ENCODE measurements around the gene UXT. TPM values are rescaled to one million over a fixed set of nuclear protein-coding genes. Genes with fewer than 3 reads are reported as not detected.

Gene UXT
- total and polyA plus RNA-seq, 2 donors (not counting 3 experiments of a cell fraction or from before 2014, with no cell fraction given) = 91.2 to 153 TPM

DNA sequence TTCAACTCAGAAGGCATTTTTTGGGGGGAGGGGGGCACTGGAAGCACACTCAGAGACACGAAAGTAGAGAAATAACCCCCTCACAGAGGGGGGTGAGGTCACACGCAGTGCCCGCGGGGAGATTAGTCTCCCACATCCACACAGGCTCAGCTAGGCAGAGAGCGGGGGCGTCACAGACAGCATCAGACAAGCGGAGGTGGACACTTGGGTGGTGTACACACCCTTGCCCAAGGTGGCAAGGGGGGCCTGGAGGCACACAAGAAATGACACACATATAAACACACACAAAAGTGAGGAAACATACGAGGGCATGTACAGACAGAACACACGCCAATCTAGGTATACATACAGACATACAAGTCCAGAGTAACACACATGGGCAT is 38.7 kb downstream of the UXT start:
- no peak for FAIRE-seq
- dilution Hi-C loops (cut with MboI; ENCODE audit: extremely low pct_ligation_motif_present, low sequenced_read_pairs) = no loop called here

DNA sequence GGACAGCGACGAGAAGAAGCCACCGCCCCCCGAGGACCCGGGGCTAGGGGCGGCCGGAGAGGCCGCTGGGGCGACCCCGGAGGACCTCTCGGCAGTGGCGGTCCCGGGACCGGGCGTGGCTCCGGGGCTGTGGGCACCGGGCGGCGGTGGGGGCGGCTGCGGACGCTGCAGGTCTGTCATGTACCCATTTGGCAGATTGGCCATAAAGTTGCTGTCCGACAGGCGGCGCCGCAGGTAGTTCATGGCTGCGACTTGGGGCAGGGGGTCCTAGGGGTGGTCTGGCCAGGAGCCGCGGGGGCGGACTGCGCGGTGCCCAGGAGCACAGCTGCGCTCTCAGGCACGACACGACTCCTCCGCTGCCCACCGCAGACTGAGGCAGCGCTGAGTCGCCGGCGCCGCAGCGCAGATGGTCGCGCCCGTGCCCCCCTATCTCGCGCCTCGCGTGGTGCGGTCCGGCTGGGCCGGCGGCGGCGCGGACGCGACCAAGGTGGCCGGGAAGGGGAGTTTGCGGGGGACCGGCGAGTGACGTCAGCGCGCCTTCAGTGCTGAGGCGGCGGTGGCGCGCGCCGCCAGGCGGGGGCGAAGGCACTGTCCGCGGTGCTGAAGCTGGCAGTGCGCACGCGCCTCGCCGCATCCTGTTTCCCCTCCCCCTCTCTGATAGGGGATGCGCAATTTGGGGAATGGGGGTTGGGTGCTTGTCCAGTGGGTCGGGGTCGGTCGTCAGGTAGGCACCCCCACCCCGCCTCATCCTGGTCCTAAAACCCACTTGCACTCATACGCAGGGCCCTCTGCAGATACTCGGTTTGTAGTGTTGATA is 39.3 kb downstream of the UXT start, which contains the start of gene SYN1:
Gene SYN1 (minus strand): TSS at position 372 of the 817 bp plus-strand sequence. CDS start 129 bp downstream, at position 243.
- H3K9me3 ChIP-seq (replicated peaks; ENCODE audit: control insufficient read depth, insufficient read depth, low read length) = no peaks in the 10 kb centered on the region
- H3K79me2 ChIP-seq (ENCODE audit: control insufficient read depth, insufficient read depth, low read length) = no peaks in the 10 kb centered on the region
- peaks cover 3% of the 10 kb centered on the region for H3K4me1 ChIP-seq (ENCODE audit: control insufficient read depth, extremely low read depth, insufficient read depth, low read length)
- no TSS peak for BruUV-seq (replicated peaks)
- DNase-seq (ENCODE audit: low read depth, low spot score) (peak; percentile 60), FAIRE-seq (peak; percentile 90)
- dilution Hi-C loops (cut with MboI; ENCODE audit: extremely low pct_ligation_motif_present, low sequenced_read_pairs) = no loop called here
- intact Hi-C loops (cut with micrococcal nuclease) = loop anchor here (1.0 to 5.0 kb wide), 2 partner anchors 37 to 57 kb away; partner anchors contain the start of genes ARAF and TIMP1
- ChIA-PET POLR2A (no interaction called here), CTCF (no interaction called here)
- H3K27ac ChIP-seq (ENCODE audit: insufficient read depth, low read depth, low read length) = no peak within 1 kb of the TSS
- H2AFZ ChIP-seq (ENCODE audit: low read depth, low read length) = peak within 1 kb of the TSS; percentile 70
- H3K9ac ChIP-seq (replicated peaks; ENCODE audit: extremely low read depth, insufficient read depth, low read length) = no peak within 1 kb of the TSS
- peak within 1 kb of the TSS in 1 of 3 experiments; percentile 7 for H3K4me3 ChIP-seq (replicated peaks in 1 of 3; ENCODE audit: insufficient read depth in 1 of 3, low read depth in 1 of 3, low read length in 3 of 3)
- no peak within 1 kb of the TSS for H3K4me2 ChIP-seq (ENCODE audit: insufficient read depth, low read length)
- peaks cover 5 to 8% of the 10 kb centered on the region in 2 experiments for H3K27me3 ChIP-seq (ENCODE audit: control insufficient read depth in 2 of 2, insufficient read depth in 2 of 2, low read length in 2 of 2)
- TF ChIP-seq, protein P1, sequence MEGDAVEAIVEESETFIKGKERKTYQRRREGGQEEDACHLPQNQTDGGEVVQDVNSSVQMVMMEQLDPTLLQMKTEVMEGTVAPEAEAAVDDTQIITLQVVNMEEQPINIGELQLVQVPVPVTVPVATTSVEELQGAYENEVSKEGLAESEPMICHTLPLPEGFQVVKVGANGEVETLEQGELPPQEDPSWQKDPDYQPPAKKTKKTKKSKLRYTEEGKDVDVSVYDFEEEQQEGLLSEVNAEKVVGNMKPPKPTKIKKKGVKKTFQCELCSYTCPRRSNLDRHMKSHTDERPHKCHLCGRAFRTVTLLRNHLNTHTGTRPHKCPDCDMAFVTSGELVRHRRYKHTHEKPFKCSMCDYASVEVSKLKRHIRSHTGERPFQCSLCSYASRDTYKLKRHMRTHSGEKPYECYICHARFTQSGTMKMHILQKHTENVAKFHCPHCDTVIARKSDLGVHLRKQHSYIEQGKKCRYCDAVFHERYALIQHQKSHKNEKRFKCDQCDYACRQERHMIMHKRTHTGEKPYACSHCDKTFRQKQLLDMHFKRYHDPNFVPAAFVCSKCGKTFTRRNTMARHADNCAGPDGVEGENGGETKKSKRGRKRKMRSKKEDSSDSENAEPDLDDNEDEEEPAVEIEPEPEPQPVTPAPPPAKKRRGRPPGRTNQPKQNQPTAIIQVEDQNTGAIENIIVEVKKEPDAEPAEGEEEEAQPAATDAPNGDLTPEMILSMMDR (IDR thresholded peaks at IDR 0.05; ENCODE audit: extremely low read depth in 1 of 2, insufficient read depth in 1 of 2, low read depth in 1 of 2, low read length in 2 of 2) = no peak
- TF ChIP-seq POLR2A (IDR thresholded peaks at IDR 0.05; ENCODE audit: low read depth, low read length) (no peak), MYC (IDR thresholded peaks at IDR 0.05; ENCODE audit: low read depth, low read length) (no peak), GATA2 (IDR thresholded peaks at IDR 0.05; ENCODE audit: insufficient read depth, insufficient read length, low read depth, low read length) (no peak), POLR2AphosphoS5 (IDR thresholded peaks at IDR 0.05; ENCODE audit: insufficient read depth, low read depth, low read length) (peak; percentile 70), JUN (IDR thresholded peaks at IDR 0.05; ENCODE audit: borderline replicate concordance, insufficient read depth, insufficient read length, low read depth) (no peak), EZH2 (IDR thresholded peaks at IDR 0.05; ENCODE audit: borderline replicate concordance, low read depth, low read length, severe bottlenecking) (no peak), FOS (IDR thresholded peaks at IDR 0.05; ENCODE audit: borderline replicate concordance, insufficient read depth, low read length) (peak; percentile 36)
- TF ChIP-seq, protein P2, sequence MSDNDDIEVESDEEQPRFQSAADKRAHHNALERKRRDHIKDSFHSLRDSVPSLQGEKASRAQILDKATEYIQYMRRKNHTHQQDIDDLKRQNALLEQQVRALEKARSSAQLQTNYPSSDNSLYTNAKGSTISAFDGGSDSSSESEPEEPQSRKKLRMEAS (IDR thresholded peaks at IDR 0.05; ENCODE audit: insufficient read depth, insufficient read length) = peak; percentile 4
- no peaks in the 10 kb centered on the region for H4K20me1 ChIP-seq (replicated peaks; ENCODE audit: control insufficient read depth, extremely low read depth, insufficient read depth, low read length)
- H3K9me1 ChIP-seq (replicated peaks; ENCODE audit: control insufficient read depth, extremely low read depth, insufficient read depth, low read length) = no peaks in the 10 kb centered on the region
- H3K36me3 ChIP-seq (ENCODE audit: control insufficient read depth in 2 of 2, extremely low read depth in 1 of 2, insufficient read depth in 2 of 2, low read length in 2 of 2) = no peaks in the 10 kb centered on the region

More for the DNA sequence above, 38.7 kb downstream of the UXT start:
- DNase-seq (ENCODE audit: low read depth, low spot score) = no peak
- H3K4me2 ChIP-seq (ENCODE audit: insufficient read depth, low read length) = no peak overlapping the region
- BruUV-seq (replicated peaks) = no TSS peak
- no peaks in the 10 kb centered on the region for H3K36me3 ChIP-seq (ENCODE audit: control insufficient read depth in 2 of 2, extremely low read depth in 1 of 2, insufficient read depth in 2 of 2, low read length in 2 of 2)
- no peaks in the 10 kb centered on the region for H3K9me1 ChIP-seq (replicated peaks; ENCODE audit: control insufficient read depth, extremely low read depth, insufficient read depth, low read length)
- H3K27me3 ChIP-seq (ENCODE audit: control insufficient read depth in 2 of 2, insufficient read depth in 2 of 2, low read length in 2 of 2) = peaks cover 5 to 8% of the 10 kb centered on the region in 2 experiments
- ChIA-PET CTCF (no interaction called here), POLR2A (no interaction called here)
- TF ChIP-seq MYC (IDR thresholded peaks at IDR 0.05; ENCODE audit: low read depth, low read length) (no peak), JUN (IDR thresholded peaks at IDR 0.05; ENCODE audit: borderline replicate concordance, insufficient read depth, insufficient read length, low read depth) (no peak), POLR2AphosphoS5 (IDR thresholded peaks at IDR 0.05; ENCODE audit: insufficient read depth, low read depth, low read length) (no peak), EZH2 (IDR thresholded peaks at IDR 0.05; ENCODE audit: borderline replicate concordance, low read depth, low read length, severe bottlenecking) (no peak)
- no peaks in the 10 kb centered on the region for H4K20me1 ChIP-seq (replicated peaks; ENCODE audit: control insufficient read depth, extremely low read depth, insufficient read depth, low read length)
- intact Hi-C loops (cut with micrococcal nuclease) = loop anchor here (5.0 kb wide), 1 partner anchor 58 kb away; the partner anchor contains the start of gene ARAF
- H3K79me2 ChIP-seq (ENCODE audit: control insufficient read depth, insufficient read depth, low read length) = no peaks in the 10 kb centered on the region
- no peak overlapping the region for H2AFZ ChIP-seq (ENCODE audit: low read depth, low read length)
- H3K4me1 ChIP-seq (ENCODE audit: control insufficient read depth, extremely low read depth, insufficient read depth, low read length) = peaks cover 3% of the 10 kb centered on the region
- H3K4me3 ChIP-seq (replicated peaks in 1 of 3; ENCODE audit: insufficient read depth in 1 of 3, low read depth in 1 of 3, low read length in 3 of 3) = no peak overlapping the region
- no peaks in the 10 kb centered on the region for H3K9me3 ChIP-seq (replicated peaks; ENCODE audit: control insufficient read depth, insufficient read depth, low read length)
- H3K27ac ChIP-seq (ENCODE audit: insufficient read depth, low read depth, low read length) = no peak overlapping the region
- no peak overlapping the region for H3K9ac ChIP-seq (replicated peaks; ENCODE audit: extremely low read depth, insufficient read depth, low read length)

All from endothelial cell of umbilical vein (primary cell).